T follicular helper cell (primary cell): ENCODE results near the gene HTR2C.
"Not testable (repeated sequence)": the region's sequence is repeated elsewhere in the genome, so short reads cannot be mapped to it uniquely, and the experiment has no call there.

Experiments used
- DNase-seq: peaks from one replicate; pipeline ENCODE4 v3.0.0-alpha.2; 2020; ENCODE audit warnings: low read depth

Gene HTR2C

DNA sequence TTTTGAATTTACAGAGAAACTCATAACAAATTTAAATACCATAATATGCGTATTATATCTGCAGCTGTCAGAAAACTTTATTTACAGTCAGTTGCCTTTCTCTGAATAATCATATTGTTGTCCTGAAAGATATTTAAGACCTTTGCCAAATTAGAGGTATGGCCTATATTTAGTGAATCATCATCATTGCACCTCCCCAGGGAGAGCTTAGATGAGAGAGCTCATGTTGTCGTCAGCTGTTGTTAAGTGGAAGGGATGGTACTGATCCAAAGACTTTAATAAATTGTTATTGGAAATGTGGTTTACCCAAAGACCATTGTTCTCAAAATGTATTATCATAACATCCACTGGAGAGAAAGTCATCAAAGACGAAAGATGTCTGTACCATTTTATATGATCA lies 128.6 kb downstream of the HTR2C start:
- DNase-seq = no peak

DNA sequence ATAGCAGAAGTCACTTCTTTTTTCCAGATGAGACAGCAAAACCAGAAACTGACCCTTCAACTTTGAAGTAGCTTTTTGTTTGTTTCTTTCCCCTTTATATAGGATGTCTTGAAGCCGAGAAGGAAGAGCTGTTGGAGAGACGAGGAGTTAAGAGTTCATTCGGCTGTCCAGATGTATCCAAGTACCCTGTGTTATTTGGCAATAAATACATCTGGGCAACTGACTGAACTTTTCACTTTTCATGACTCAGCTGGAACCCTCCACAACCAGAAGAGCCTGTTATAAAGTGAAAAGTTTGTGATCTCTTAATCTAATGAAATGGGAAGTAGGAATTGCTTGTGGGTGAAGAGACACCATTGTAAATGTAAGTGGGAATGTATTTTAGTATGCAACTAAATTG lies 131.2 kb downstream of the HTR2C start:
- DNase-seq = no peak

DNA sequence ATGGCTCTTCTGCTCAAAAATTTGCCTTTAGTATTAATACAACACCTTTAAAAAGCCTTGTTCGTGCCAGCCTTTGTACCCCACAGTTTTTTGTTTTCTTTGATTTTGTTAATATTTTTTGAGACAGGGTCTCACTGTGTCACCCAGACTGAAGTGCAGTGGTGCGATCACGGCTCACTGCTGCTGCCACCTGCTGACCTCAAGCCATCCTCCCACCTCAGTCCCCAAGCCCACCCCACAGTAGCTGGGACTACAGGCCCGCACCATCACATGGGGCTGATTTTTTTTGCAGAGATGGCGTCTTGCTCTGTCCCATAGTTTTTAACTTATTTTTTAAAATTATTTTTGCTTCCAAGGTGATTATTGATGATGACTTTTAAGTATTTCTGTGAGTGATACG lies 134.0 kb downstream of the HTR2C start:
- DNase-seq = no peak

DNA sequence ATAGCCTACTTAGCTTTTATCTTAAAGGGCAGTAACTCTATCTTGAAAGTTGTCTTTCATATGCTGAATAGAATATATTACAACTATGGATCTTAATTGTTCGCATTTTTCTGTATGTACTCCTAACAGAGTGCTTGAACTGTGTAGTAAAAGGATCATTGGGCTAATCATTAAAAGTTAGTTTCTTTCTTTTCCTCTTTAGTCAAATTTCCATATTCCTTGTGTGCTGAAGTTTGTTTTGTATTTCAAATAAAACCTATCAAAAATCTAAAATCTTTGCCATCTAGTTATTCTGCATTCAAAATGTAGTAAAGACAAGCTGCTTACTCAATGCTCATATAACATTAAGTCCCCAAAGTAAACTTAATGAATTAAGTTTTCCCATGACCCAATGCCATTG lies 182.7 kb downstream of the HTR2C start:
- no peak for DNase-seq

DNA sequence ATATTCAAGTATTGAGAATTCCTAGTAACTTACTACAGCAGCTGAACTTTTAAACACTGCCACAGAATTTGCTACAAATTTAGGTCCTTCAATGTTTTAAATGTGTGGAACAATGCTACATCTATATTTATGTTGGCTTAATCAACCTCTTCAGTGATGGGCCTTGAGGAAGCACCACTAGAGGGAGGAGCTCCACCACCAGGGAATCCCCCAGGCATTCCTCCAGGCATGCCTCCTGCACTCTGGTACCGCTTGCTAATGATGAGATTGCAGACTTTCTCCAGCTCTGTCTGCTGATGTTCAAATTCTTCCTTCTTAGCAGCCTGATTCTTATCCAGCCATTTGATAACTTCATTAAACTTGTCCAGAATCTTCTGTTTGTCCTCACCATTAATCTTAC lies 190.8 kb downstream of the HTR2C start:
- DNase-seq = no peak

DNA sequence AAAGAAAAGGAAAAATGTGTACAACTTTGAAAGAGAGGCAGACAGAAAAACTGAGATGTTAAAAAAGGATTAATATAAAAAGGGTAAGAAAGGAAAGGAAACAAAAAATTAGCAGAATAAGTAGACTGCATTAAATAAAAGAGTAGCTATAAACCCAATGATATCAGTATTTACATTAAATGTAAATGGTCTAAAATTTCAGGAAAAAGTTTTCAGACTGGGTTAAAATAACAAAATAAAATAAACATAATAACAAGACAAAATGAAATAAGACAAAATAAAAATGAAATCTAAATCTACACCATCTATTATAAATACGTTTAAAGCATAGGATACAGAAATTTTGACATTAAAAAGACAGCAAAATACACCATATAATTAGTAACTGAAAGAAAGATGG lies 199.0 kb downstream of the HTR2C start:
- DNase-seq = no peak

DNA sequence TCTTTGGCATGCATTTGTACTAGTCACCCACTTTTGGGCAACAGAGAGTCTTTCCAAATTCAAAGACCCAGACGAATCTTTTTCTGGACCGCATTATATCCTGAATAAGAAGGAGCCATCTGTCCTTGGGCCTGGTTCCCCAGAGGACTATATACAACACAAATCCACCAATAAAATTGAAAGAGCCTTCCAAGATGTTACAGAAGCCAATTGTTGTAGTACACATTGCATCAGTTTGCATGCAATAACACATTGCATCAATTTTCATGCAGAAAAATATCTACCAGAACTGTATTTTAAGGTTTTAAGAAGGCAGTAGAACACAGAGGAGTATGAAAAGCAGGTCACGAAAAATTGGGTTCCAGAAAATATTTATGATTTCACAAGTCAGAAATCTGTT lies 203.2 kb downstream of the HTR2C start:
- DNase-seq = no peak

DNA sequence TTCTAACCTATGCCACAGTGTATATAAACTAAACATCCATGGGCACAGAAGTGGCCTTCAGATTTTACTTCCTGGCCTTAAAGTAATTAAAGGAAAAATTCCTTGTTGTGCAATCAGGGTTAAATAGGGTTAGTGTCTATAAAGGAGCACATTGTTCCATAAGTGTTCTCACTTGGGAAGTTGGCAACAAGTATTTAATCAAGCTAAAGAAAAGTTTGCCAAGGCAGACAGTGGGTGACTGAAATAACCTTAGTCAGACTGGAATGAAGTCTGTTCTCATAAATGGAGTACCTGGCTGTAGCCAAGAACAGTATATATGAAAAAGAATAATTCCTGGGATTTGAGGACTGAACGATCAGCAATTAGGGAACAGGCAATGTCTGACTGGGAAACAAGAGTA lies 213.6 kb downstream of the HTR2C start:
- no peak for DNase-seq

DNA sequence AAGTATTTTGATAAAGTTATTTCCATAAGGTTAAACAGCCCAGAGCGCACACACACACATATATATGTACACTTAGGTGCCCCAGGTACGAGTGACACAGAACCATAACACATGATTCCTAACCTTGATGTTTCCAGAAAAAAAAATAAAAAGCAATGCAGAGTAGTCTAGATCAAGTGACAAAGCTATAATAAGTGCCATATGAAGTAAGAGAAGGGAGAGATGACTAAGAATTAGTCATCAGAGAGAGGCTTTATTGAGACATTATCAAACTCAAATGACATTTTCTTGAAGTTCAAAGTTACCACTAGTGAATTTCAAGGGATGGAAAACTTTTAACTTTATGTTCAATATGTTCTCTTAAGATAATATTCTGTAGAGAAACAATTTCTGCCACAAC lies 215.0 kb downstream of the HTR2C start:
- no peak for DNase-seq

DNA sequence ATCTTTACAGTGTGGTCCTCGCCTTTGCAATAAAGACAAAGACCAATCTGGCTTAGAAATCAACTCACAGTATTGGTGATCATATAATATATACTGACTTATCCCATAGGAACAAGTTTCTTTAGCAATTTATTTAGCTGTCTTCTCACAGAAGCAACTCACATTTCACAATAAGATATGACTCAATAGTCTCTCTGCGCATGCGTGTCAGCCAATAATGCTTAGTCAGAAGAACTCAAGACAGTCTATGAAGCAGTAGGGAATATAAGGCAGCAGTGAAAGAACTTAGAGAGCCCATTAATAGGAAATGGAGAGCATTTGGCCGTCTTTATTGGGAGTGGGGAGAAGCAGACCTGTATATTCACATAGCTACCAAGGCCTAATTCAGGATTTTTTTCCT lies 216.8 kb downstream of the HTR2C start:
- no peak for DNase-seq

DNA sequence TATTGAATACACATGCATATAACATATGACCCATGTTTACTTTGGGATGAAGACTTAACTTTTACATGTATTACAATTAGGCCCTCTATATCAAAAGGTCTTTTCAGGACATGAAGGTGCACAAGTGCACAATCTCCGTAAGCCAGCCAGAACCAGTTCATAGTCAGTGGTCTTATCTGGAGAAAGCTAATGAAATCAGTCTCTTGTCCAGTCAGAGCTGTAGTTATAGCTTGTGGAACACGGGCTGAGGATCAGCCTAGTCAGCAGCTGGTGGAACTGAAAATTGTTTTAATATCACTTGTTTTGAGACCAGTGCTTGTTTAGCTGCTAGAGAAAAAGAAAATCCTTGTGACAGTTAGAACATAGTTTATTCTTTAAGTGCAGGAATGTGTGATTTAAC lies 235.6 kb downstream of the HTR2C start:
- no peak for DNase-seq

DNA sequence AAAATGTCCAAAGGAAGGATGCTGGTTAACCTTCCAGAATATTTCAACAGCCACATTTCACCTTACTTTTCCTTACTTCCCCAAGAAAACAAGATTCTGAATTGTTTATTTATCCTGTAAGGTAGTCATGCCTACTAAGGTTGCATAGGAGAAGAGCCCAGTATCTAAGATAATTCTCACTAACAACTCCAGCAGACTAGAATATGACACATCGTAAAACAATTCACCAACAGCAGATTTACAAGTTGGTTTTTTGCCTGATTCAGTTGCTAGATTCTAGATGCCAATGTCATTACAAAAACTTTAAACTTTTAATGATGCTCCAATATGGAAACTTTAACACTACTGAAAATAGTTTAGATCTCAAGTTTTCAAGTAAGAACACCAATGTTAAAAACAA lies 257.2 kb downstream of the HTR2C start:
- no peak for DNase-seq

DNA sequence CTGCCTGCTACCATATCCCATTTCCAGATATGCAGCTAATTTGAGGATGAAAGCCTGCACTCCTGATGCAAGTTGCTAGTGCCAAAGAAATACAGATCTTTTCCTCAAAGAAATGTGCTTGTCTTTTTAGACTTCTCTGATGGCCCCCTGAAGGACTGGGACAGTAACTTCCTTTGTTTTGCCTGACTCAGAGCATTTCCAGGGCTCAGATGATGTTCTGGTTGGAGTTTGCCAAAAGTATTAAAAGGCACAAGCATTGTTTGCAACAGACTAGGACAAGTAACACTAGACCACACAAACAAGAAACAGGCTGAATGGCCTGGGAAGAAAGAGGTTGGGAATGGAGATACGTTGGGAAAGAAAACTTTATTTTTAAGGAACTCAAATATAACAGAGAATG lies 258.3 kb downstream of the HTR2C start:
- no peak for DNase-seq

DNA sequence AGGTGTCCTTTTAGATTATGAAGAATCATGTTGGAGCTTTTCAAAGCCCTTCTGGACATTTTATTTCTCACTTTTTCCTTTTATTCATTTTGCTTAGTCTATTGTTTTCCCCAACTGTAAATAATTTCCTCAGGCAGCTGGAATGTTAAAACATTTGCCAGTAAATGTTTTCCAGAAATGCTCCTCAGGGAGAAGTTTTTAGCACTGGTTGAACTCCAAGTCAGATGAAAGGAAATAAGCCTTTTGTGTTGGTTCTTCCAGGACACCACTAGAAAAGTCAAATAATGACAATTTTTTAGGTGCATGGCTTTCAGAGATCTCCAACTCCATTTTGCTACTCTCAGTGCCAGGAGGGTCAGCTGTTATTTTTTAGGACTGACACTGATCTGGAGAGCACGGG lies 305.6 kb downstream of the HTR2C start:
- DNase-seq = no peak

DNA sequence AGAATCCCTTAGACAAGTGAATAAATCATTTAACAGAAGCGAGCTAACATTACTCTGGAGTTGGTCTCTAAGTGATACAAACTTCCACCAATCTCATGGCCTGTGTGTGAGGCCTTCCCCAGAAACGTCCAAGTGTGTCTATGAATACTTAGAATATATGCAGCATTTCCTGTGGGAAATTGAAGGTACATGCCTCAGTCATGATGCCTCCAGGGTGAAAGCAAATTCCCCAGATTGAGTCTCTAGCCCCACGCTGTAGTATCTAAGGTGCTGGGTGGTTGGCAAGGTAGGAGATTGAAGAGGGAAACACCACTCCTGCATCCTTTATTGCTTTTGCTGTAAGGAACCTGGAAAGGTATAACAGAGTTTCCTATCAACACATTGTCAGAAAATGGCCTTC lies 319.7 kb downstream of the HTR2C start:
- DNase-seq = no peak

DNA sequence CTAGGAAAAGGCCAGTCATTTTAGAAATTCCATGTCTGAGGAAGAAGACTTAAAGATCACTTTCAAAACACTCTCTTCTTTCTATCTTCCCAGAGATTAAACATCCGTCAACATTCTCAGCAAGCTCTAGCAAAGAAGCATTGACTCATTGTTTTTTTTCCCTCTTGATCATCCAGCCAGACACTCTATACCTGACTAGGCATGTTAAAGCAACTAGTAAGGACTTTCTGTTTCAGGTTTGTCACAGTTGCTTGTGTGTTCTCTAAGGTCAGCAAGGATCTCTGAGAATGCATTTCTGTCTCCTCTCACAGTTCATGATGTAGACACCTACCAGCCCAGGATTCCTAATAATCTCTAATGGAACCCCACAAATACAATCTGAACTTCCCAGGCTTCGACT lies 321.4 kb downstream of the HTR2C start:
- no peak for DNase-seq

DNA sequence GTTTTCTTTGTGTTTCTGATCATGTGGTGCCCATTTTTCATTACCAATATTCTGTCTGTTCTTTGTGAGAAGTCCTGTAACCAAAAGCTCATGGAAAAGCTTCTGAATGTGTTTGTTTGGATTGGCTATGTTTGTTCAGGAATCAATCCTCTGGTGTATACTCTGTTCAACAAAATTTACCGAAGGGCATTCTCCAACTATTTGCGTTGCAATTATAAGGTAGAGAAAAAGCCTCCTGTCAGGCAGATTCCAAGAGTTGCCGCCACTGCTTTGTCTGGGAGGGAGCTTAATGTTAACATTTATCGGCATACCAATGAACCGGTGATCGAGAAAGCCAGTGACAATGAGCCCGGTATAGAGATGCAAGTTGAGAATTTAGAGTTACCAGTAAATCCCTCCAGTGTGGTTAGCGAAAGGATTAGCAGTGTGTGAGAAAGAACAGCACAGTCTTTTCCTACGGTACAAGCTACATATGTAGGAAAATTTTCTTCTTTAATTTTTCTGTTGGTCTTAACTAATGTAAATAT lies 323.2 kb downstream of the HTR2C start:
- no peak for DNase-seq

DNA sequence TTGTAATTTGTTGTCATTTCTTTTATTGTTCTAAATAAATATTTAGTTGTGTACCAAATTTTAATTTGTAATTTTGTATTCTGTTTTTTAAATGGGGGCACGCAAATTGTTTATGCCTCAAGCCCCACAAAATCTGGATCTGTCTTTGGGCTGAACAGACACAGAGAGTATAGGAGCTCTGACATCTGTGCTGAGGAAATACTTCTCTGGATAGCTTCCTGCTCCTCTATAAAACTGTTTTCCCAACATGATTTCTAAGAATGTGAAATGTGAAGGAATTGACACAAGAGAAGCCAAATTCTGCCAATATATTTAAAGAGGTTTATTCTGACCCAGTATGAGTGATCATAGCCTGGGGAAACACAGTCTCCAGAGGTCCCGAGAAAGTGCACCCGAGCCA lies 340.5 kb downstream of the HTR2C start:
- DNase-seq = no peak

DNA sequence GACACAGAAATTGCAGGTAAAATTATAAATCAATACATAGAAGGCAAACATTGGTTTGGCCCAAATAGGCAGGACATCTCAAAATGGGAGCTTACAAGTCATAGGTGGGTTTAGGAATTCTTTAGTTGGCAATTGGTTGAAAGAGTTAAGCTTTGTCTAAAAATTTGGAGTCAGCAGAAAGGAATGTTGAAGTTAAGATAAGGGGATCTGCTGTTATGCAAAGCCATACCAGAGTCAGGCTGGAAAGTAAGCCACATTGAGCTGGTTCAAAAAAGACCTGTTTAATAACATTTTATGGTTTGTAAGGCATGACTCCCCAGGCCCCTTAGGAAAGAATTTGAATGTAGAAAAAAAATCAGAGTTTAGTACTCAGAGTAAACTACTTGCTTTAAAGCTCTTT lies 341.0 kb downstream of the HTR2C start:
- no peak for DNase-seq

DNA sequence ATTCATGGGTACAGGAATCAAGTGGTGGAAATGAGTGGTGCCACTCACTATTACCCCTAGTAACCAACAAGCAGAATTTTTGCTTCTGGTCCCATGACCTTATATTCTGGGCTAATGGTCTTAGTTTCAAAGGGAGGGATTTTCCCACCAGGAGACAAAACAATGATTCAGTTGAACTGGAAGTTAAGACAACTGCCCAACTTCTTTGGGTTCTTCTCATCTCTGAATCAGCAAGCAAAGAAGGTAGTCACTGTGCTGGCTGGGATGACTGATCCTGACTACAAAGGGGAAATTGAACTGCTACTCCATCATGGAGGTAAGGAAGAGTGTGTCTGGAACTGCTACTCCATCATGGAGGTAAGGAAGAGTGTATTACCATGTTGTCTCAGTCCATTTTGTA lies 346.3 kb downstream of the HTR2C start:
- DNase-seq = no peak

DNA sequence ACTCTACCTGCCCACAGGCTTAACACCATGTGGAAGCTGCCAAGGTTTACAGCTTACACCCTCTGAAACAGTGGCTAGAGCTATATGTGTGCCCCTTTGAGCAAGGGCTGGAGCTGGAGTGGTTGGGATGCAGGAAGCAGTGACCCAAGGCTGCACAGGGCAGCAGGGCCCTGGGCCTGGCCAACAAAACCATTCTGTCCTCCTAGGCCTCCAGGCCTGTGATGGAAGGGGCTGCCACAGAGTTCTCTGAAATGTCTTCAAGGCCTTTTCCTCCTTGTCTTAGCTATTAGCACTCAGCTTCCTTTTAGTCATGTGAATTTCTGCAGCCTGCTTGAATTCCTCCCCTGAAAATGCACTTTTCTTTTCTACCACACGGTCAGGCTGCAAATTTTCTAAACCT lies 348.7 kb downstream of the HTR2C start:
- DNase-seq = no peak

DNA sequence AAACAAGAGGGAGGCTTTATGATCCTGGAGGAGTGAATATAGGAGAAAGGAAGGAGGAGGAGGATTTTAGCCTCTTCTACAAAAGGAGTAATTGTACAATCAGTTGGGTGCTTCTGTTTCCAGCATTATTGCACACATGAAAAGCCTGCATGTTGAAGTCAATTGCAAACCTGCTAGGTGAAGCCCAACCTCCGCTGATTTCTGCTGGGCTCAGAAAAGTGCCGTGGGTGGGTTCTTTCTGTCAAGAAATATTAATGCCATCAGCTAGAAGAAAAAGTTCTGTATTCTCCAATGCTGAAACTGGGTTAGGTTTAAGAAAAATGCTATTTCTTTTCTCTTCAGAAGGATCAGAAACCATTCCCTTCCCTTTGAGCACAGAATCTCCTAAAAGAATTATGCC lies 349.4 kb downstream of the HTR2C start:
- DNase-seq = not testable (repeated sequence)

DNA sequence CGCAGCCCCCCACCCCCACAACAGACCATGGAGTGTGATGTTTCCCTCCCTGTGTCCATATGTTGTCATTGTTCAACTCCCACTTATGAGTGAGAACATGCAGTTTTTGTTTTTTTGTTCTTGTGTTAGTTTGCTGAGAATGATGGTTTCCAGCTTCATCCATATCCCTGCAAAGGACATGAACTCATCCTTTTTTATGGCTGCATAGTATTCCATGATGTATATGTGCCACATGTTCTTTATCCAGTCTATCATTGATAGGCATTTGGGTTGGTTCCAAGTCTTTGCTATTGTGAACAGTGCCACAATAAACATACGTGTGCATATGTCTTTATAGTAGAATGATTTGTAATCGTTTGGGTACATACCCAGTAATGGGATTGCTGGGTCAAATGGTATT lies 353.2 kb downstream of the HTR2C start:
- not testable (repeated sequence) for DNase-seq

DNA sequence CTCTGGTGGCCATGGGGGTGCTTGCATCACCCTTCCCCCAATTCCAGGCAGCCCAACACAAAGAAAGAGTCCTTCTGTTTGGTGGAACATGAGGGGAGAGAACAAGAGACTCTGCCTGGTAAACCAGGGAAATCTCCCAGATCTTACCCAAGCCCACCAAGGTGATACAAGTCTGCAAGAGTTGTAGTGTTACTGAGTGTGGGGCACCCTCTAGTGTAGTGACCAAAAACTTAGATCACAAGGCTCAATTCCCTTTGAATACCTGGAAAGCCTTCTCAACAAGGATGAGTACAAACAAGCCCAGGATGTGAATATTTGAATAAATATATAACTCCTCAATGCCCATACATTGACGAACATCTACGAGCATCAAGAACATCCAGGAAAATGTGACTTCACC lies 368.8 kb downstream of the HTR2C start:
- DNase-seq = no peak
